ENCODE data around the gene CPEB3. TPM values are rescaled to one million over a fixed set of nuclear protein-coding genes. Genes with fewer than 3 reads are reported as not detected.

Gene CPEB3
- polyA plus RNA-seq, 1 experiment = 0.36 TPM

DNA sequence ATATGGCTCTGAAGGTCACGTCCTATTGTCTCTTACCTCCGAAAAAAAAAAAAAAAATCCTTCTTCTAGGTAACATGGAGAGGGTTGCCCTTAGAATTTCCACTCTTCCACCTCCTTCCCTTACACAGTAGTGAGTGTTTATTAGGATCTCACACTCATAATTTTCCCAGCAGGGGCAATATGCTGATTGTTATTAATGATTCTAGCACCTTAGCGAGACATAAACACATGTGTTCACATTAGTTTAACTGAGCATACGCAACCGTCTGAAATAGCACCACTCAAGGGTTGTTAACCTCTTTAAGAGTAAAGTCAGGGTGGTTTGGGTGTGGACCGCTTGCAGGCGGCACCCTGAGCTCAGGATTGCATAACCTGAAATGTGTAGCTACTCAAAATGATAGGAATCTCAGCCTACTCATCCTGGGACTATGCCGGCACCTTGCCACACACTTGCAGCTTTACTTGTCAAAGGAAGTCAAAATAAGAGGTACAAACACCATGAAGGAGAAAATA is 52.2 kb downstream of the CPEB3 start:
- CTCF ChIA-PET = interaction anchor here (0.6 to 1.1 kb wide), 3 partner anchors 15 to 278 kb away, joined by 3 to 4 read pairs (median 3); no protein-coding TSS in a partner anchor
- TF ChIP-seq CTCF (IDR thresholded peaks at IDR 0.05; ENCODE audit: low read depth, low read length) = no peak
- H3K4me3 ChIP-seq (ENCODE audit: low read depth, low read length) = no peak overlapping the region; the same call in 1 of the 2 replicates
- POLR2A ChIA-PET = interaction anchor here (1.0 to 1.2 kb wide), 2 partner anchors 12 to 52 kb away, joined by 3 to 5 read pairs; partner anchors contain the start of genes CPEB3 and MARCHF5
- no peaks in the 10 kb centered on the region for H3K27me3 ChIP-seq (ENCODE audit: control insufficient read depth, insufficient read depth, low read length)
- H3K27ac ChIP-seq (ENCODE audit: low read depth, low read length) = no peak overlapping the region
- no peak for DNase-seq (ENCODE audit: low read depth, low spot score)
- no peaks in the 10 kb centered on the region; the same call in 1 of the 2 replicates for H3K9me3 ChIP-seq (ENCODE audit: control insufficient read depth, insufficient read depth, low read length)

GRCh38 chr10:92238054-92238585 is 52.8 kb downstream of the CPEB3 start:
- CTCF ChIA-PET = interaction anchor here (0.5 to 1.1 kb wide), 3 partner anchors 15 to 278 kb away, joined by 3 to 4 read pairs (median 3); no protein-coding TSS in a partner anchor

GRCh38 chr10:92231196-92231595 is 59.7 kb downstream of the CPEB3 start:
- no peak for TF ChIP-seq CTCF (IDR thresholded peaks at IDR 0.05; ENCODE audit: low read depth, low read length)
- no peaks in the 10 kb centered on the region for H3K27me3 ChIP-seq (ENCODE audit: control insufficient read depth, insufficient read depth, low read length)
- no peaks in the 10 kb centered on the region for H3K9me3 ChIP-seq (ENCODE audit: control insufficient read depth, insufficient read depth, low read length)
- DNase-seq (ENCODE audit: low read depth, low spot score) = no peak
- H3K27ac ChIP-seq (ENCODE audit: low read depth, low read length) = no peak overlapping the region
- H3K4me3 ChIP-seq (ENCODE audit: low read depth, low read length) = no peak overlapping the region
- CTCF ChIA-PET = interaction anchor here (1.5 kb wide), 1 partner anchor 10 kb away, joined by 3 read pairs; no protein-coding TSS in a partner anchor
- POLR2A ChIA-PET = no interaction called here

More at GRCh38 chr10:92238054-92238585, 52.8 kb downstream of the CPEB3 start:
- Histone ChIP-seq H3K9me3 (ENCODE audit: control insufficient read depth, insufficient read depth, low read length) (no peaks in the 10 kb centered on the region; the same call in 1 of the 2 replicates), H3K27me3 (ENCODE audit: control insufficient read depth, insufficient read depth, low read length) (no peaks in the 10 kb centered on the region), H3K4me3 (ENCODE audit: low read depth, low read length) (no peak overlapping the region), H3K27ac (ENCODE audit: low read depth, low read length) (no peak overlapping the region)
- DNase-seq (ENCODE audit: low read depth, low spot score) = no peak
- POLR2A ChIA-PET = interaction anchor here (0.6 to 1.2 kb wide), 2 partner anchors 22 to 52 kb away, joined by 4 to 5 read pairs; partner anchors contain the start of genes CPEB3 and MARCHF5
- no peak for TF ChIP-seq CTCF (IDR thresholded peaks at IDR 0.05; ENCODE audit: low read depth, low read length)

- Histone ChIP-seq H3K9me3 (ENCODE audit: control insufficient read depth, insufficient read depth, low read length) (no peaks in the 10 kb centered on the region), H3K4me3 (ENCODE audit: low read depth, low read length) (no peak overlapping the region), H3K27ac (ENCODE audit: low read depth, low read length) (no peak overlapping the region), H3K27me3 (ENCODE audit: control insufficient read depth, insufficient read depth, low read length) (no peaks in the 10 kb centered on the region)
- POLR2A ChIA-PET = interaction anchor here (0.6 to 0.8 kb wide), 4 partner anchors 12 to 123 kb away, joined by 3 to 4 read pairs (median 3); no protein-coding TSS in a partner anchor
- no peak for DNase-seq (ENCODE audit: low read depth, low spot score)
- CTCF ChIA-PET = interaction anchor here (0.6 kb wide), 2 partner anchors 16 to 74 kb away, joined by 3 to 8 read pairs; no protein-coding TSS in a partner anchor
- TF ChIP-seq CTCF (IDR thresholded peaks at IDR 0.05; ENCODE audit: low read depth, low read length) = no peak
These were observed 68.1 kb downstream of the CPEB3 start for GRCh38 chr10:92222603-92223262.

Measured in AG04450 (cell line).